GM18526 (cell line): Measurements from ENCODE around the gene RNF212B.
A peak's percentile ranks its signal among the peaks of the same experiment; 100 is the strongest.

Experiments
- POLR2A ChIP-seq: IDR thresholded peaks from 3 replicates; pipeline ENCODE4 v1.6.1; 2011; ENCODE audit not compliant: insufficient read length; ENCODE audit errors: extremely low read depth

RNF212B gene

DNA sequence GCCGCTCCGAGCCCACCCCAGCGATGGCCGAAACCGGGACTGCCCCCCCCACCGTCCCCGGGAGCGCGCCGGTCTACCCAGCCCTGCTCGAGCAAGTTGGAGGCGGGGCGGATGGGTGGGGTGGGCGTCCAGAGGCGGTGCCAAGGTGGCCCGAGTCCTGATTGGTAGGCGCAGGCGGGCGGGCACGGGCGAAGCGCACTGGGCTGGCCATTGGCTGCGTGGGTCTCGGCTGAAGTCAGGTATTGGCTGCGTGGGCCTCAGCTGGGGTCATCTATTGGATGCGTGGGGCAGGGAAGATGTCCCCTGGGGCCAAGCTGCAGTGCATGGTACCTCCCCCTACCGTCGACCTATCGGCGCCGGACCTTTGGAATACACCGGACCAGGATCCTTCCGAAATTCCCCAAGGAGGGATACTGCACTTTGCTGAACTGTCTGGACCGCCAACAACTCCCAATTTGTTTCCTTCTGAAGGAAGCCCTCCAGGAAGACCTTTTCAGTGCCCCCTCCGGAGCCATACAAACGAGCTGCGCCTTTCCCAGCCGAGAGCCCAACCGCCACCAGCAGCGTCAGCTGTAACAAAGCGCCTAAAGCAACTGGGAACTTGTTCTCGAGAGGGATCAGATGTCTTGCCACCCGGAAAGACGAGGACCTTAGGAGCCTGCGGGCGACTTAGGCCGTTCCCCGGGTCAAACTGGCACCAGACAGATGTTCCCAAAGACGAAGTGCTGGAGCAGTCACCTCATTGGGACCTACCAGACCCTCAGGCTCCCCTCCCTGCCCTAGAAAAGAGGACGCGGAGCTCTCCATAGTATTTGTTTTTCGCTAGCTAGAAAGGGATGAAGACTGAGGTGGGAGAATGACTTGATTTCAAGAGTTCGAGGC is 48.5 kb downstream of the RNF212B start, which contains the start of gene HOMEZ:
HOMEZ (minus strand) TSS at position 113 of the 882 bp plus-strand sequence. CDS start 180 bp downstream, outside the sequence.
- TF ChIP-seq POLR2A, result peak; percentile 65

DNA sequence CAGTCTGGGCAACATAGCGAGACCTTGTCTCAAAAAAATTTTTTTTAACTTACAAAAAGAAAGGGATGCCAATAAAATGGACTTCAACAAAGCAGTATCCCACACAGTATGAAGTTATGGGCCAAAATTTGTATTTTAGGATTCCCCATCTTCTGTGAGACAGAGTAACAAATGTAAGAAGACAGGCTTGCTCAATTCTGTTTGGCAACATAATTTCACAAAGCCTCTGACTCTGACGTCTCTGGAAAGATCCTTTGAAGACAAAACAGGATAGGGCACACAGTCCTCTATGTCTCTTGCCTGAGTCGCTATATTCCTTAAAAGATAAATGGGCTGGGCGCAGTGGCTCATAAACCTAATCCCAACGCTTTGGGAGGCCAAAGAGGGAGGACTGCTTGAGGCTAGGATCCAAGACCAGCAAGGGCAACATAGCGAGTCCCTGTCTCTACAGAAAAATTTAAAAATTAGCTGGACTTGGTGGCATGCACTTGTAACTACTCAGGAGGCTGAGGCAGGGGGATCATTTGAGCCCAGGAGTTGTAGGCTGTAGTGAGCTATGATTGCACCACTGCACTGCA is 49.3 kb downstream of the RNF212B start:
- TF ChIP-seq POLR2A, result no peak

DNA sequence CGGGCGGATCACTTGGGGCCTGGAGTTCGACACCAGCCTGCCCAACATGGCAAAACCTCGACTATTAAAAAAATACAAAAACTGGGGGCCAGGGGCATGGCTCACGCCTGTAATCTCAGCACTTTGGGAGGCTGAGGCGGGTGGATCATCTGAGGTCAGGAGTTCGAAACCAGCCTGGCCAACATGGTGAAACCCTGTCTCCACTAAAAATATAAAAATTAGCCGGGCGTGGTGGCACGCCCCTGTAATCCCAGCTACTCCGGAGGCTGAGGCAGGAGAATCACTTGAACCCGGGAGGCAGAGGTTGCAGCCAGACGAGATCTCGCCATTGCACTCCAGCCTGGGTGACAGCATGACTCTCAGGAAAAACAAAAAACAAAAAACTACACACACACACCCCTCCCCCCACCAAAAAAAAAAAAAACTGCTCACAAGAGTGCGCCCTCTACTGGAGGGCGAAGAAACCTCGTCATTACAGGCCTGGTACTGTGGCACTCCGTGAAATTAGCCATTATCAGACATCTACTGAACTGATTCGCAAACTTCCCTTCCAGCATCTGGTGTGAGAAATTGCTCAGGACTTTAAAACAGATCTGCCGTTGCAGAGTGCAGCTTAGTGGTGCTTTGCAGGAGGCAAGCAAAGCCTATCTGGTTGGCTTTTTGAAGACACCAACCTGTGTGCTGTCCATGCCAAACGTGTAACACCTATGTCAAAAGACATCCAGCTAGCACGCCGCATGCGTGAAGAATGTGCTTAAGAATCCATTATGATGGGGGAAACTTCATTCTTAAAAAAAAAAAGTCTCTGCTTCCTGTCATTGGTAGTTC is 57.2 kb downstream of the RNF212B start:
- no peak for TF ChIP-seq POLR2A

DNA sequence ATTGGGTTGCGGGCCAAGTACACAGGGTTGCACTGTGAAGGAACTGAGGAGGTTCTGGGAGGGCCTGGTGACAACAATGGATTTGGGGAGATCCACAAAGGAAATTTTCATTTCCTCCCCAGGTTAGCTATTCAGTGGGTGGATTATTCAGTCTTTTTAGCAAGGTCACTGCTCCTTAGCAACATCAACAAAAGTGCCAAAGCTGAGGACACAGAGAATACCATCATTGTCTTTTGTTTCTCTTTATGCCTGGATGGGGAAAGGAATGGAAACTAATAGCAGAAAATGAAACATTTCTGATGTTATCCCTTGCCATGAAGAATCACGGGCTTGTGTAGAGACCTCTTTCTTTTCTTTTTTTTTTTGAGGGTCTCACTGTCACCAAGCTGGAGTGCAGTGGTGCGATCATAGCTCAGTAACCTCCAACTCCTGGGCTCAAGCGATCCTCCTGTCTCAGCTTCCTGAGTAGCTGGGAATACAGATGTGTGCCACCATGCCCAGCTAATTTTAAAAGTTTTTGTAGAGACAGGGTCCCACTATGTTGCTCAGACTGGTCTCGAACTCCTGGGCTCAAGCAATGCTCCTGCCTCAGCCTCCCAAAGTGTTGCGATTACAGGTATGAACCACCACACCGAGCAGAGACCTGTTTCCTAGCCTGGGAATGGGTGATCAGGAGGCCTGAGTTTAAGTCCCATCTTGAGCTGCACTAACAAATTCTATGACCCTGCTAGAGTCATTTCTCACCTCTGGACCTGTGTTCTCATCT is 58.5 kb downstream of the RNF212B start:
- no peak for TF ChIP-seq POLR2A

DNA sequence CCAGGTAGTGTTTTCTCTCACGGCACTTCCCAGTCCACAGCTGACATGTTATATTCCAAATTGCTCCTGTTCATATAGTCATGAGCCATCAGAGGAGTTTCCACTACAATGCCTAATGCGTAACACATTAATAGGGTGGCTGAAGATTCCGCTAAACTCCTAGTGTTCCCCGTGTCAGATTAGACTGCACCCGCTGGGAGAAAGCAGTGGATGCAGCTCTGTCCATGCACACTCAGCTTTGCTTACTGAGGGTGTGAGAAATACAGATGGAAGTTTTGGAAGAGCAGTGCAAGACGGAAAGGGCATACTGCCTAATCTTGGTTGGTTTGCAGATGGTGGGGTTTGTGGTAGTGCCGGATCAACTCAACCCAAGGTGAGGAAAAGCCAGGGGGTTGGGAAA is 59.4 kb downstream of the RNF212B start:
- TF ChIP-seq POLR2A, result no peak

DNA sequence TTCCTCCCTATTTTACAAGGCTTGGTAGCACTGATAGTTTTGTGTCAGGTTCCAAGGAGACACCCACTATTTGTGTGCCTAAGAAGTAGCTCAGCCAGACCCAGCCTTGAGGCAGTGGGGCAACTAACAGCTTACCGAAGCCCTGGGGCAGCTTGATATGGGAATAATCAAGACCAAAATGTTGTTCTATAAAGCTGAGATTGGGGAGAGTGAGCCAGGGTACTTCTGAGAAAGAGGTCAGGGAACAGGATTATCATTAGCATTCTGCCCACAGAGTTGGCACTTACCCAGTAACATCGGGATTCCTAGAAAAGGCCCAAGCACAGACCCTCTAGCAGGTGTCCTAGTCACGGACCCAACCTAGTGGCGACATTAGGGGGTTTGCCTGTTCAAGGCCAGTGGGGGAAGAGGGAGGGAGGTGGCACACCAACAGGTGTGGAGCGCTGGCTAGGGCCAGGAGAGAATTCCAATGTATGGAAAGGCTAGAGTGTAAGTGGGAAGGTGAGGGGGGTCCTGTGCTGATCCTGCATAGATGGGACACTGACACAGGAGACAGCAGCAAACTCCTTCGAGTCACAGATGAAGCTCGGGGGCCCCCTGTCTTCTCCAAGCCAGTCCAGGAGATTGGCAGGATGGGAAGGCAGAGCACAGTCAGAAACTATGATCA is 60.0 kb downstream of the RNF212B start:
- TF ChIP-seq POLR2A, result no peak

DNA sequence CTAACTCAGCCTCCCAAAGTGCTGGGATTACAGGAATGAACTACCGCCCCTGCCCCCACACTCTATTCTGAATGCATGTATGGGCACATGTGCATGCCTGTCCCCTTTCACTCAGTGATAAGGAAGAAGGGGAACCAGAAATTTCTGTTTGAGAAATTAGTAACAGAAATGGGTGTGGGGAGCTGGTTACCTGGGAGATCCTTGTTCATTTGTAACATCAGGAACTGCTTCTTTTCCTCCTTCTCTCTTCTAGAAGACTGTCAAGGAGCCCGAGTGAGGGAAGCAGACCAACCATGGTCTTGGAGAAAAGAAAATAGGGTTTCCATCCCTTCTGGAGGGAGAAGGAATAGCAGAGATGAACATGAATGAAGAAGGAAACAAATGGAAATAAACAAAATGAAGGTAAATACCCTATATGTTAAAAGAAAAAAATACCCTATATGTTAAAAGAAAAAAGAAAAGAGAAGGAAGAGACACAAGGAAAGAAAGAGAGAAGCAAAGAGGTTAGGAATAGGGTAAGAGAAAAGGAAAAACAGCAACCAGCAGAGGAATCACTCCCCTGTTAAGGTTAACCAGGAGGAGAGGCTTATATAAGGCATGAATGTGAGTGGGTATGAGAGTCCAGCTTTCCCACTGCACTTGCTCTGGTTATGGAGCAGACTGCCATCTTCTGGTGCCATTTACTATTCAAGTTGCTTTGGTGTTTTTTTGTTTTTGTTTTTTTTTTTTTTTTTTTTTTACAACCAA is 61.6 kb downstream of the RNF212B start:
- TF ChIP-seq POLR2A, result no peak

DNA sequence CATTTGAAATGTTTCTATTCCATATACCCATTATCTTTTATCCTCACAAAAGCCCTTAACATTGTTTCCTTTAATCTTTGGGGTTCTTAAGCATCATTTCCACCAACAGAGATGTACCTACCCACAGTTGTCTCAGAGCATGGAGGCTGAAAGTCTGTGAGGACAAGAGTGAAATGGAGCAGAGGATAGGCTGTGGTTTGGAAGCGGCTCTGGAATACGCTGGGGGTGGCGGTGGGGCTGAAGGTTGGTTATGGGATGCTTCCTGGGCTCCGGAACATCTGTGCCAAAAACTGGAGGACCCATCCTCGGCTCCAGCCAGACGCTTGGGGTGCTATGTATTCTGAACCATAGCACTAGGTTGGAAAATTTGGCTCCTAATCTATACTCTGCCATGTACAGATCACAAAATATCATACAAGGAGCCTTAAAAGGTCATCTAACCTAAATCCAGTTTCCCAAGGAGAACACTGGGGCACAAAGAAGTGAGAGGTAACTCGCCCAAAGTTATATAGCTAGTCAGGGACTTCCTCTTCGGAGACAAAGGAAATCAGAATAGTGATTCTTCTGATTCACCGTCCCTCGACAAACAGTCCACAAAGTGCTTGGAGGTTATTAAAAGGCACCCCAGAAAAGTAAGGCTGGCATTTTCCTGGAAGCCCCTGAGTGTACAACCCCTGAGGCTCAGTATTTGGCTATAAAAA is 62.4 kb downstream of the RNF212B start:
- TF ChIP-seq POLR2A, result no peak

DNA sequence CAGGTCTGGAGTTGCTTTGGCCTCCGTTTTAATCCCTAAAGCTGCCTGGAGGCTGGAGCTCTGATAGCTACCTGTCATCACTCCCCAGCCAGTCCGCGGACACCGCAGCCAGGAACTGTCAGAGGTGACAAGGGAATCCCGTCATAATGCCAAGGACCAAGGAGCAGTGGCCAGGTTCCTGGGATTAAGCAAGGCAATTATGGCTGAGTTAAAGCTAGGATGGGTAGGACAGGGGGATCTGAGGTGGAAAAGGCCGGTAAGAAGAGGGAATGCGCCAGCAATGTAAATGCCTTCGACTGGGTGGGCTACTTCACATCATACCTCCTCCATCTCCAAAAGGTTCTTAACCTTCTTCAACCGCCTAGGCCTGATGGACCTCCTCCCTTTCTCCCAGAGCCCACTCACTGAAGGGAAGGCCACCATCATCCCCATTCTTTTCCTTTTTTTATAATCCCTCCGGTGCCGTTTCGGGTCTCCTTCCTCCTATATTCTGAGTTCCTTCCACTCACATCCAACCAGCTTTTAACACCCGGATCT is 63.0 kb downstream of the RNF212B start:
- no peak for TF ChIP-seq POLR2A

DNA sequence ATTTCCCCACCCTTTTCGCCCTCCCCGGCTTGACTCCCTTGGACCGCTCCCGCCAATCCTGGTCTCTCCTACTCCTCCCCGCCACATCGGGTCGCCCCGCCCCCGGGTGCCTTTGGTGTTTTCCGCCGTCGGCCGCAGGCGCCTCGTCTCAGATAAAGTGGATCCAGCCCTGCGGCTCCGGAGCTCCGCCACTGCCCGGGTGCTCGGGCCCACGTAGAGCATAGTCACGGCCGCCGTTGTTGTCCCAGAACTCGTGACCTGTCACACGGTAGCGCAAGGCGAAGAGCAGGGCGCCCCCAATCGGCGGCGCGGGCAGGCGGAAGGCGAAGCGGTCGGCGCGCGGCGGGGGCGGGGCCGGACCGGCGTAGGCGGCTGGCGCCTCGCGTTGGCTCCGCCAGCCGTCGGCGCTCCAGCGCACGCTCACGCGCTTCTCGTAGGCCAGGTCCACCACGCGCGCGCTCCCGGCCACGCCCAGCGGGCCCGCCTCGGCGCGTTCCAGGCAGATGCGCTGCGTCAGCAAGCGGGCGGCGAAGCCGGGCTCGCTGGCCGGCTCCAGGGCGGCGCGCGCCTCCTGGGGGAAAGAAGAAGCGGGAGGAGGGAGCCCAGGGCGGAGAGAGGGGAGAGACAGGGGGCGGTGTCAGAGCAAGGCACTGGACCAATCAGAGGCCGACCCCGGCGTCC is 63.7 kb downstream of the RNF212B start:
- TF ChIP-seq POLR2A, result peak; percentile 63

DNA sequence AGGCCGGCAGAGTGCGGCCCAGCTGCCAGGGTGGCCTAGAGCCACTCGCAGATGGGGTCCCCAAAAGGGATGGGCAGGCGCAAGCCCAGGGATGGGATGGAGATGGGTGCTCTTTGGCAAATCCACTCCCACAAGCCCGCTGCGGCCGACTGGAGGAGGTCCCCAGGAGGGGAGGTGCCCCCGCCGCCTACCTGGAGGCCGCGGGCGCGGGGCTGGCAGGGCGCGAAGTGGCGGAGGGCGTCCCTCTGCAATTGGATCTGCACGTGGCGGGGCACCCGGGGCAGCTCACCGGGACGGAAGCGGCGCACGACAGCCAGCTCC is 64.2 kb downstream of the RNF212B start:
- TF ChIP-seq POLR2A, result peak; percentile 73

DNA sequence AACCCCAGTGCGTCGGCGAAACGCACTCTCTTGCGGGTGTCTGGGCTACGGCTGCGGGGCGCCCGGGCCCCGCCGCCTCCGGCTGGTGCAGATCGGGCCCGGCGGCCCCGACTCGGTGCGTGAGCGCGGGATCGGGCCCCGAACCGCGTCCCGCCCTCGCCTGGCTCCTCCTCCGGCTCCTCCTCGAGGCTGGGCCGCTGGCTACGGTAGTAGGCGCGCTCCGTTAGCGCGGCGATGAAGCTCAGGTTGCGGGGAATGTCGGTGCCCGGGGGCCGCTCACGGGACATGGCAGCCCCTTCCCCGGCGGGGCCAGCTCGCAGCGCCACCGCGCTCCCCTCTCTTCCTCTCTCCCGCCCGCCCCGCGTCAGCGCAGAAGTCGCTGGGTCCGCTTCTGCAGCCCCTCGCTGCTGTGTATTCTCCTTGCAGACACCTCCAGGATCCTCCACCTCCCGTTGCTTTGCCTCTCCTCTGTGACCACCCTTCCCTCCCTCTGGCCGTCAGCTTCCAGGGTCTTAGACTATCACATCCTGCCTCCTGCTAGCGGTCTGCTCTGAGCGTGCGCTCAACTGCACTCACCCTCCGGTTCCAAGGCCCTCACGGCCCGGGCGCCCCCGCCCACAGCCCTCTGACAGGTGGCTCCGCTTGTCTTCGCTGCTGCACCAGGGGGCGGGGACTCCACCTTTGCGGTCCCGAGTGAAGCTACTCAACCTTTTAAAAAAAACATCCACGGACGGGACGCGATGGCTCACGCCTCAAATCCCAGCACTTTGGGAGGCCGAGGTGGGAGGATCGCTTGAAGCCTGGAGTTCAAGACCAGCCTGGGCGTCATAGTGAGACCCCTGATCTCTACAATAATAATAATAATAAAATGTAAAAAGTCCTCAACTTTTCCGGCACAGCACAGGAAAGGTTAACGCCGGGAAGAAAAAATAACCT is 64.8 kb downstream of the RNF212B start, which contains the start of gene PPP1R3E:
PPP1R3E (minus strand) TSS at position 570 of the 936 bp plus-strand sequence; CDS start at position 287, 283 bp downstream.
- peak; percentile 76 for TF ChIP-seq POLR2A
